A172 (cell line): ENCODE data around the gene FRAS1. TPM values are rescaled to one million over a fixed set of nuclear protein-coding genes. Genes with fewer than 3 reads are reported as not detected.
"Not testable (repeated sequence)": the region's sequence is repeated elsewhere in the genome, so short reads cannot be mapped to it uniquely, and the experiment has no call there.

ENCODE experiments used
- DNase-seq: peaks from one replicate; pipeline ENCODE4 v3.0.0-alpha.2; 2015; ENCODE audit warnings: low spot score
- total RNA-seq: library from RNA; depleted of rRNA; stranded (reverse); fragments of >200 nt; shearing (Covaris generic); gene quantifications from 2 replicates; pipeline ENCODE4 v1.2.3, GENCODE V29; 2014

The FRAS1 gene
- total RNA-seq, 1 experiment from 2014 or later, result 0.81 TPM

DNA sequence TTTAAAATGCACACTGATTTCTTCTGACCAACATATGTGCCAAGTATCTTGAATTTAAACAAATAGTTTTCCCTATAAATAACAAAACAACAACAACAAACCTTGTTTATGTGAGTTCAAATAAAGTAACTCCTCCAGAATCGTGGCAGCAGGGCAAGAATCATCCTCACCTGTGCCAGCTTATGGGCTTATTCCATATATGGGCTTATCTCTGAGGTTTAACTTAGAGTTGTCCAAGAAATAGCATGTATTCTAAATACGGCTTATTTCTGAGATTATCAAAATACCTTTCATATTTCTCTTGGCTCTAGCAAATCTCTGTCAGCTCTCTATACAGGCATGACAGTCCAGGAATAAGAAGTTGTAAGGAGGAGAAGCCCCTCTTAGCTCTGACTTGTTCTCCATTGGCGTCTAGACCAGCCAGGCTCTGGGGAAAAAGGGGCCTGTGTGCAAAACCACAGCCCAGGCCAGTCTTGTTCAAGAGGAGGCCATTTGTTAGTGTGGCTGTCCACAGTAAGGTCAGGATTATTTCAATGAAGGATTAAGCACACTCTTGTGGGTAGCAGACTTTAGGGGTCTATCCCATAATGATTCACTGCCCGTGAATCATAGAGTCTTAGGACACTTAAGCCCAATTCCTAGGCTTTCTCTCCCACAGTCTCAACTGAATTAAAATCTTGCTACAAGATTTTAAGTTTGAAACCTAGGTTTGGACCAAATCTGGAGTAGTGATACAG is 63.2 kb downstream of the FRAS1 start:
- no peak for DNase-seq

DNA sequence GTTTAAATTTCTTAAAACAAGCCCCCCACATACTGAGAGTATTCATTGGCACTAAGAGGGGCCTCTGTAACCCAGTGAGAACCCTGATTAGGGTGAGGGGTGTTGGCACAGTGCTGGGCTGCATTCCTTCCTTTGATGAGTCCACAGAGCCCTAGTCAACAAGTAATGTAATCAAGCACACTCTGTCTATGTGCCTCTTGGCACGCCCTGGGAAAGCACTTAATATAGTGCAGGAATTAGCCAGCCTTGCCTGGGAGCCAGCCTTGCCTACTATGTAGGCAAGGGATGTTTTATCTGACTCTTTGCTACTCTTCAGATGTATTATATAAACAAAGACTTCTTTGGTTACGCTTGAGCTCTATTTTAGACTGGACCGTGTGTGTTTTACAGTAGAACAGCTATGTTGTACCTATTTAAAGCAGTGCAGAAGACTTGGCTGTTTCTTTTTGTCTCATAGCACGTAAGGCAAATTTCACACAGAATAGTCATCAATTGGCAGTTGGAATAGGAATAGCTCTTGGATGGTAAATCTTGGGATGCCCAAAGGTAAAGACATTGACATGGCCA is 64.3 kb downstream of the FRAS1 start:
- DNase-seq, result no peak

DNA sequence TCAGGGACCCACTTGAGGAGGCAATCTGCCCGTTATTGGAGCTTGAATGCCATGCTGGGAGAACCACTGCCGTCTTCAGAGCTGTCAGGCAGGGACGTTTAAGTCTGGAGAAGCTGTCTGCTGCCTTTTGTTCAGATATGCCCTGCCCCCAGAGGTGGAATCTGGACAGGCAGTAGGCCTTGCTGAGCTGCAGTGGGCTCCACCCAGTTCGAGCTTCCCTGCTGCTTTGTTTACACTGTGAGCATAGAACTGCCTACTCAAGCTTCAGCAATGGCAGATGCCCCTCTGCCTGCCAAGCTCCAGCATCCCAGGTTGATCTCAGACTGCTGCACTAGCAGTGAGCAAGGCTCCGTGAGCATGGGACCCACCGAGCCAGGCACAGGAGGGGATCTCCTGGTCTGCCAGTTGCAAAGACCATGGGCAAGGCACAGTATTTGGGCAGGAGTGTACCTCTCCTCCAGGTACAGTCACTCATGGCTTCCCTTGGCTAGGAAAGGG is 68.8 kb downstream of the FRAS1 start:
- not testable (repeated sequence) for DNase-seq

DNA sequence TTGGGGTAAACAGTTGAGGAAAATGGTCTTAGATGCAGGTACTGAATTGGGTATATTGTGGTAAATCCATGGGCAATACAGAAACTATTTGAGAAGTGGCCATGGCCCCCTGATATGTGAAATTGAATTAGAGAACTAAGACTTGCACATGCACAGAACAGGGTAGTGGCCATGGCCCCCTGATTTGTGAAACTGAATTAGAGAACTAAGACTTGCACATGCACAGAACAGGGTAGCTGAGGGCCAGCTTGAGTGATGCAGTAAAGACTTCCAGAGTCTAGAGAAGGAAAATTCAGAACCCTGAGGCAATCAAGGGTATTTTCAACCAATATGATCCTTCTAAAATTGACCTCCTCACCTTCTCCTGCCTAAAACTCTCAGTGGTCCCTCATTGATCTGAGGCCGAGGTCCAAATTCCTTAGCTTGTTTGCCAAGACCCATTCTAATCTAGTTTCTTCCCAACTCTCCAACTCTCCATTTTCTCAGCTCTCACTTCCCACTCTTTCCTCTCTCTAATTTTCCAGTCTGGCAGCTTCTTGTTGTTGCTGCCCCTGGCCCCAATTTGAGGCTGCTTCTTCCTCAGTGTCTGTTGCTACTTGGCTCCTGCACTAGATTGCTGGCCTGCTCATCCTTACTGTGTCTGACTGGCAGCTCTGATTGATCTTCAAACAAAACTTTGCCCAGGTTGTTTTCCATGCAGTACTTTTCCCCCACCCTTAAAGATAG is 72.4 kb downstream of the FRAS1 start:
- DNase-seq, result no peak

DNA sequence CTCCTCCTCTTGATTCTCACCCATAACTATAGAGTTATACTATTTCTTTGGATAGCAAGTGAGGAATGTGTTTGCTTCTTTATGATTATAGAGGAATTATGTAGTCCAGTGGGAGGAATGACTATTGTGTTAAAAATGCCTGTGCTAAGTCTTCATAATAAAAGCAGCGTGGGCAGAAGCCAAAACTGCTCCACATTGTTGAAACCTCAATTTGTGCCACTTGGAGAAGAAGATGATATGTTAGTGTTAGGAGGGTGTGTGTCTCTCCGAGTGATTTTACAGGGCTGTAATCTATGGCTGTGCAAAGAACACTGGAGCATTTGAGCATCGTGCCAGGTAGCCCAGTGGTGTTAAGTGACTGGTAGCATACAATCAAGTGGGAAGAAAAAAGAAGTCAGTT is 74.3 kb downstream of the FRAS1 start:
- DNase-seq, result no peak

DNA sequence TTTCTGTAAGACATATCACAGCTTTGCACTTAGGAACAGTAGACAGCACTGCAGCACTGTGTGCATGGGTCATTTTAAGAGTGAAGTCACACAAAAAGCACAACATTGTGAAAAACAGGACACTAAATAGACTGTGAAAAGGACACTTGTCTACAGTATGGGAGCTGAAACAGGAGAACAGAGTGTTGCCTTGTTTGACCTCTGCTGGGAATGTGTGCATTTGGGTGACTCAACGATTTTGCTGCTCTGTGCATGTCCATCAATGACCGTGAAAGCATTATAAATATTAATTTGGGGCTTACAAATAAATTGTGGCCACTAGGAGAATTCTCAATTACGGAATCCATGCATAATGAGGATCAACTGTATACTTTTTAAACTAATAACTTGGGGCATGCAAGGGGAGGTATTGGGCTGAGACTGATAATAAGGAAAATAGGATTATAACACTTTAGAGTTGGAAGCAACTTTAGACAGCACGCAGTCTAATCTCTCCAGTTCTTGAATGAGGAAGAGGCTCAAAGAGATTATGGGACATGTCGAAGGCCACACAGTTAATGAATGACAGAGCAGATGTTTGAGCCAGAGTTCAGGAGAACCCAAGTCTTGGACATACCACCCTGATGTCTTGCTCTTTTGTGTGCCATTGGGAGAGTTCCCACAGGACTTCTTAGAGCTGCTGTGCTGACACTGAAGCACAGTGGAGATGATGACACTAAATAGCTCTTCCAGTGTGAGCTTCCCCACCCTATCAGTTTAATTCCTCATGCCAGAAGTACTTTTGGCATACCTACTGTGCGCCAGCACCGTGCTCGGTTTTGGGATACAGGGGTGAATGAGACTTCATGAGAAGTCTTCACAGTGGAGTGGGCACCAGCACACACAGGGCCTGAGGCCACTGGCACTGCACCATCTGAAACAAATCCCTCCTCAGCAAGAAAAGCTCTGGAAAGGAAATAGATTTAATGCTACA is 79.3 kb downstream of the FRAS1 start:
- DNase-seq, result no peak

DNA sequence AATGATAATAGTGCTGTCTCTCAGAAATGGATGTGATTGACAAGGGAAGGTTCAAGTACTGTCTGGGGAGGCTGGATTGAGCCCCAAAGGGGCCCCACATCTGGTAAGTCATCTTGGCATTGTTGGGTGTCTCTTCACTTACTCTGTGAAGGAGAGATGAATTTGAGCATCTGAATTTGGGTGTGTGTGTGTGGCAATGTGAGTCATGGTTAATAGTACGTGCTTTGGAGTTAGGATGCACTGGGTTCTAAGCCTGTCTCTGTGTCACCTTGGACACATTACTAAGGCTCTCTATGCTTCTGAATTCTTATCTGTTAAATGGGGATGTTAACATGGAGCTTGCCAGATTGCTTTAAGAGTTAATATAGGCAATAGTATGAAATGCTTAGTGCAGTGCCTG is 80.4 kb downstream of the FRAS1 start:
- DNase-seq, result no peak

DNA sequence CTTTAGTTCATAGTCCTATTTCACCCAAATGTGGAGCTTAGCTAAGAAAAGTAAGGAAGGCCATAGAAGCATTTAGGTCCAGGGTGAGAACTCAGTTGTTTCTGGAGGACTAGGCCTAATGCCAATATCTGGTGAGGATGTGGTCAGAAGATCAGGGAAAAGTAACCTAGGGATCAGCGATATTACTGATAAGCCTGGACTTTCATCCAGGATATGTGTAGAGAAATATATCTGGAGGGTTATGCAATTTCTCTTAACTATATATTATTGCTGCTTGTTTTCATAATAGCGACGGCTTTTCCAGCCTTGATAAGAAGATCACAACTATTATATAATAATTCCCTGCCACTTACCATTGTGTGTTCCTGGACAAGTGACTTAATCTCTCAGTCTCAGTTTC is 81.1 kb downstream of the FRAS1 start:
- no peak for DNase-seq

DNA sequence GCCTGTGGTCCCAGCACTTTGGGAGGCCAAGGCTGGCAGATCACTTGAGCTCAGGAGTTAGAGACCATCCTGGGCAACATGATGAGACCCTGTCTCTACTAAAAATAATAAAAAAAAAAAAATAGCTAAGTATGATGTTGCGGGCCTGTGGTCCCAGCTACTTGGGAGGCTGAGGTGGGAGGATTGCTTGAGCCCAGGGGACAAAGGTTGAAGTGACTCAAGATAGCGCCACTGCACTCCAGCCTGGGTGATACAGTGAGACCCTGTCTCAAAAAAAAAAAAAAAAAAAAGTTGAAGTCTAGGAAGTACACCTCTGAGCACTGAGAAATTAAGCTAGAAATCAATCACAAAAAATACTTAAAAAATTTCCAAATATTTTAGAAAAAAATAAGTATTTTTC is 86.5 kb downstream of the FRAS1 start:
- no peak for DNase-seq

DNA sequence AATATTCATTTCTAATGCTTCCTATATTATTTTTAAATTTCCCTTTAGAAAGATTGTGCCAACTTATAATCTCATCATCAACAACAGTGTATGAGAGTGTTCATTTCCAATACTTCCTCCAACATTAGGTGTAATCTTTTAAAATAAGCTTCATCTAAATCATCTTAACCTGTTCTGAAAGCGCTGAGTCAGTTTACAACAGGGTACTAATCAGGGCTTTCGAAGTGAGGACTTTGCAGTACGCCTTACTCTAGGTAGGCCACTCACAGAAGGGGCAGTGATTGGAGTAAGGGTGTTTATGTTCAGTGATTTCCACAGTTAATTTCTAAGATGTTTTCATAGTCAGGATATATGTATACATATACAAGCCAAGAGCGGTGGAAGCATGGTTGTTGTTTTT is 87.9 kb downstream of the FRAS1 start:
- DNase-seq, result no peak

DNA sequence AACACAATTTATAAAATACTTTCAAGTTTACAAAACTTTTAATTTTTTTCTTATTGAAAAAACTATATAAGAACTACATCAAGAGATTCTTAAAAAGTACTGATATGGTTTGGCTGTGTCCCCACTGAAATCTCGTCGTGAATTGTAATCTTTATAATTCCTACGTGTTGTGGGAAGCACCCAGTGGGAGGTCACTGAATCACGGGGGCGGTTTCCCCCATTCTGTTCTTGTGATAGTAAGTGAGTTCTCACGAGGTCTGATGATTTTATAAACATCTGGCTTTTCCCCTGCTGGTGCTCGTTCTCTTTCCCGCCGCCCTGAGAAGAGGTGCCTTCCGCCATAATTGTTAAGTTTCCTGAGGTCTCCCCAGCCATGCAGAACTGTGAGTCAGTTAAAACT is 88.5 kb downstream of the FRAS1 start:
- no peak for DNase-seq

DNA sequence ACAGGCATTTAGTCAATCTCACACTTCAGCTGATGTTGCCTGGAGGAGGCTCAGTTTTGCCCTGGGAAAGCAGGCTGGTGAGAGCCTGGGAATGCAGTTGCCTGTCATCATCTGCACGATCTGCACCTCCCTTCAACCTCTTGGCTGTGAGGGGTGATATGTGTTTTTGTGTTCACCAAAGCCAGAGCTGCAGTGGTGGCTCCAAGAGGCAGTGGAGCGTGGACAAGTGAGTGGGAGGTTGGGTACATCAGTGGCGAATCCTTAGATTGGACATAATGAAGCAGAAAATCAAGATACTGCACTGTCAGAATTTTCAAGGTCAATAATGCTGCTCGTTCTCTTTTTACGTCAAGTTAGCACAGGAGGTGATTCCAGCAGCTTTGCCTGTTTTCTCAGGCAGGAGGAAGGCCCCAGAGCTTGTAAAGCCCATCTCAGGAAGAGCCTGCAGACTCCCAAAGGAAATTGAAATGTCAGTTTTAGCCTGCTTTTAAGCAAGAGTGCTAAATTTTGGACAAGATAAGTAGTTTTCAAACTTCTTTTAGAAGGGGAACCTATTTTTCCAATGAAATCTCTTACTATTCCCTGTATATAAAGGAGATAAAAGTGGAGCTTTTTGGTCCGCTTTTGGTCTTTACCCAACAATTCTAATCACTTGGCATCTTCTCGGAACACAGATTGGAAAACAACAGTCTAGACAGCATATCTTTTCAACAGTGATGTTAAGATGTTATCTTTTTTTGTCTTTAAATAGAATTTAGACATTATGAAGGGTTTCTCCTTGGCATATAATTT is 92.8 kb downstream of the FRAS1 start:
- DNase-seq, result no peak

DNA sequence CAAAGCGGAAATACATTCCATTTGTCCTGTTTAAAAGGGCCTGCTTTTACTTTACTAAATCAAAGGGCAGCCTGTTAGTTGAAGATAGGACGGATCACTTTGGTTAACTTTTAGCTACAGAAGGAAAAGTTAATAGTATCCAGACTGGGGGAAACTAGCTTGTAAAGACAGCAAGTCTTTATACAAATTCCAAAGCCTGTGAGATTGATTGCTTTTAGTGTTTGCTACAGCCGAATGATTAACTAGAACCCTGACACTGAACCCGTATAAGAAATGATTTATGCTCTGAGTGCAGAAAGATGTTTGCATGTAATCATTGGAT is 93.4 kb downstream of the FRAS1 start:
- no peak for DNase-seq

DNA sequence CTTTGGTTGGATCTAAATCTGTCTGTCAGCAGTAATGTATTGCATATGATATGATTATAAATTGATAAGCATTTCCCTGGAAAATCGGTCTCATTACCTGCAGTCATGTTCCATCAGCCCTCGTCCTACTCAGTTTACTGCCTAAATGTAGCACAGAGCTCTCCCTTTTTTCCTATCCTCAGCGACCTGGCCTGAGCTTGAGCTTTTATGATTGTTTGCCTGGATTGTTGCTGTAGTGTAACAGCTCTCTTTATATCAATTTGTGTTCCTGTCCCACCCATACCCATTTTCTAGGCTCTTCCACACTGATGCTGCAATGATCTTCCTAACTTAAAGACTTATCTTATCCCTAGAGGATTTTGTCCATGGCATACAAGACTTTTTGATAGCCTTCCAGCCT is 95.7 kb downstream of the FRAS1 start:
- no peak for DNase-seq

DNA sequence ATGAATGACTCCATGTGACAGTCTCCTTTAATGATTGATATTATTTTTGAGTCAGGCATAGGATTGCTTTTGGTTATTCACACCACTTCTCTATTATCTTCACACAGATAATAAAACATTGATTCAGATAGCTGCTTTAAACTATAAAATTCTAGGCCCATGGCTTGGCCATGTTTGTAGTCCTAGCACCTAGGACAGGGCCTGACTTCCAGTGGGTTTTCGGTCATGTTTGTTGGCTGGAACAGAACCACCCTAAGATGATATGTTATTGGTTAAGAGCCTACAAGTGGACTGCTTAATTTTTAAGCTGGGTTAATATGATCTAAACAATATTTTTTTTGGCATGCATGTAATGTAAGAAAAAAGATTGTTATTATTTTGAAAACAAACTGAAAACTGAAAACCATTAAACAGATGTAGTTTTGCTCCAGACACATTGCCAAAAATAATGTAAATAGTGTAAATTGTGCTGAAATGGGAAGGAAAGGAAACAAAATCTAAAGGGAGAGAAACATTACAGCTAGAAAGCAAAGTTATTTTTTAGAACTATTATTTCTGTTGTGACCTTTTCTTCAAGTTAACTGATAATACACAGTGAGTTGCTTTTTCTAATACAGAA is 98.0 kb downstream of the FRAS1 start:
- no peak for DNase-seq

DNA sequence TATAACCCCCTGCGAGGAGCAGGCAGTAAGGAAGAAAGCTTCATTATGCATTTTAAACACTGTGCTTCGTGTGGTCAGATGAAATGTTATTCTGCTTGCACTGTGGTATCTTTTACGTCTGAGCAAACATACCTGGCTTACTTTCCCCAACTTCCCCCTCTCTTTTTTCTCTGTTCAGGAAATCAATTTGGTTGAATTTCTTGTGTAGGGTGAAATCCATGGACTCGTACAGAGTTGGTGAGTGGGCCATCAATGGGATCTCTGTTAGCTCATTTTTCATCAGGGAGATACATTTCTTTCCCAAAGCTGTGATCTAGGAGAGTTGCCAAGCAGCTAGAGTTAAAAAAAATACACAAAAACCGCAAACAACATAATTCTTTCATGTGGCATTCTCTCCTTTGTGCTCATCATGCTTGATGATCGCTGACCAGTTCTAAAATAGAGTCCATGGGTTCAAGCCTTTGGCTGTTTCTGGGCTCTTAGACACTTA is 98.5 kb downstream of the FRAS1 start:
- peak; percentile 15 for DNase-seq

DNA sequence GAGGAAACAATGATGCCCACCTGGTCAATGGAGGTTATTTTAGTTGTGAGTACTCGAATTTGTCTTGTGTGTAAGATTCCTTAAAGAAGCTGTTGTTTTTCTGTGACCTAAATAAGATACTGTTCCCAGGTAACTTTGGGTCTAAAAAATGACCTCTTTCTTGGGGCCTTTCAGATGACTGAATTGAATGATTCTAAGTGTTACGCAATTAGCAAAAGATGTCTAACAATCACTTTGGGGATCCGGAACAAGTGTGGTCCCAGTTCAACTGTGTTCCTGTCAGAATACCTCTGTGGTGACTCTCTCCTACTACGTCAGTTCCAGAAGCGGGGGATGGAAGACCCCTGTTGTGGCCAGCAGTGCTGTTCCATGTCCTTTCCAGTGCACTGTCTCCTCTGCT is 99.4 kb downstream of the FRAS1 start:
- DNase-seq, result no peak

DNA sequence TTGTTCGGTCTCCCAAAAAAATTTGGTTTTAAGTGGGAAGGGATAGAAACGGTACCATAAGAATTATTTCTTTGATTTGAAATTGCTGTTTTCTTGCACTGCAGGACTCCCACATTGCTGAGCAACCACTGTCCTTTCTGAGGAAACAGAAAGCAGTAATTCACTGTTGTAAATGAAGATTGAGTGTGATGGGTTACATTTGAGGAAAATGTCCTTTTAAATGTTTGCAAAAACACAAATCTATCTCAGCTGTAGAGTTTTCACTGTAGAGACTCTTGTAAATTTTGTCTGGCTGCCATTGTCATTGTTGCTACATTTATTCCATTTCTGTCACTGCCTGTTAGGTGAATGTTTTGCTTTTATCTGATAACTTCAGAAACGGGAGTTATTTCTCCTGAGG is 105.2 kb downstream of the FRAS1 start:
- DNase-seq, result no peak

DNA sequence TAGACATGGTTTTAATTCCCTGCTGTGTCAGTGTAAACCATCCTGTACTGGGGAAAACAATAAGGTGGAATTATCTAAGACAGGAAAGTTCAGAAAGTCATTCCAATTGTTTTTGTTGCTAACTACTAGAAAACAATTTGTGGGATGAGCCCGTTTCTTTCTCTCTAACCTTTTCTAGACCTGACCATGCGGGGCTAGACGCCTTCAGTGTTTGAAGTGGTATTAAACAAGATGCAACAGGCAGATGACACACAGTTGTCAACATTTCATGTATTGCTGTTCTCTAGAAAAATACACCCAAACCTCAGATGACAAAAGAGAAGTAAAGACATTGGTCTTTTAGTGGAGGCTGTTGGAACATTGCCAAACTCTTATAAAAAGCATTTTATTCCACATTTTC is 105.7 kb downstream of the FRAS1 start:
- DNase-seq, result no peak

DNA sequence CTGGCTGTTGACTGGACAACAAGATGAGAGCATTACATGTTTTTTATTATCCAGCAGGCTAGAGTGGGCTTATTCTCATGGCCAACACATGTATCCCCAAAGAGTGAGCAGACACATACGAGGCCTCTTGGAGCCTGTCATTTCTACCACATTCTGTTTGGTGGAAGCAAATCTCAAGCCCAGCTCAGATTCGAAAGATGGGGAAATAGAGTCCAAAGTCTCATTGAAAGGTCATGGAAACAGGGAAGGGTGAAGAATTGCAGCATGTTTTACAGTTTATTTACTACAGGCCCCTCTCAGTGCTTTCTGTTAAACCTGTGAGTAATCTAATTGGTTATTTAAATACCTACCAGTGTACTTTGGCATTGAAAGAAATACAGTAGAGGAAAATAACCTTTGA is 108.6 kb downstream of the FRAS1 start:
- no peak for DNase-seq

DNA sequence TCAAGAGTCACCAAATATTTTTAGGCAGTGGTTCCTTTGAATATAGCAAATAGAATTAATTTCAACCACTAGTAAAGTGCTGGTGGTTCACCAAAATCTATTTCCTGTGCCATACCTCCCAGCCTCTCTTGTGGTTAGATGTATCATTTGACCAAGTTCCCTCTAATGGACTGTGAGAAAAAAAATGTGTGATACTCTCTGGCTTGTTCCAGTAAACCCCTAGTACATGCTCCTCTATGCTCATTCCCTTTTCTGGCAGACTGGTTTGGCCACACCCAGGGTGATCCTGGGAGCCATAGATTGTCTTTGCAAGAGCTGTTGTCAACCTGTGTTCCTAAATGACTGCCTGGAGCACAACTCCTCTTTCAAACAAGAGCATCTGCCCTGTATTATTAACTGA is 109.5 kb downstream of the FRAS1 start:
- no peak for DNase-seq
